ENCODE results near the gene P2RY6.

The P2RY6 gene

DNA sequence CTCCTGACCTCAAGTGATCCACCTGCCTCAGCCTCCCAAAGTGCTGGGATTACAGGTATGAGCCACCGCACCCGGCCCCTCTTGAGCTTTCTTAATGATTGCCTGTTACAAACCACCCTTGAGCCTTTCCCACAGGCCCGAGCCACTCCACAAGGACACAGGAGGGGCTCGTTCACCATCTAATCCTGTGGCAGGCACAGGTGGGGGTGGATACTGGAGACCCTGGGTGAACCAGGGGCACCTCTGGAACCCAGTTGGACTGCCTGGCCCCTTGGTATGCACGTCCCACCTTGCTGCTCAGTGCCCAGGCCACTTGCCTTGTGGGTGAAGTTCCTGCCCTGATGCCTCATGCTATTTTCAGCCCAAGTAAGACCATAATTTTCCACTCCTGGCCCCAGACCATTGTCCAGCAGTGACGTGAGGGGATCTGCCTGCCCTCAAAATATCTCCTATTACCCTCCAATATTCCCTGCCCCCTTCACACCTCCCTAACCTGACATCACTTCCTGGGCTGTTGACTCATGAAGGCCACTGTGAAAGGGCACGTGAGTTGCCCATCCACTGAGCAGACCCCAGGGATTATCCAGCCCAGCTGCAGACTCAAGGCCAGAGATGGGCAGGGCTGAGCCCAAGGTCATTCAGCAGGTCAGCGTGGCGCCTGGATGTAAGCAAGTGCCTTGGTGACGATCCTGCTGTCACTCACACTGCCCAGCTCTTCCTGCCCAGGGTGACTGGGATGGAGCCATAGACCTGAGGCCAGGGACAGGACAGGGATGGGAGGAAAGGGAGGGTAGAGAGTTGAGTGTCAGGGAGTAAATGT lies 34.5 kb upstream of the P2RY6 start:
- no peak for DNase-seq

- DNase-seq = no peak
Observed at GRCh38 chr11:73239111-73239521, 33.0 kb upstream of the P2RY6 start.

DNA sequence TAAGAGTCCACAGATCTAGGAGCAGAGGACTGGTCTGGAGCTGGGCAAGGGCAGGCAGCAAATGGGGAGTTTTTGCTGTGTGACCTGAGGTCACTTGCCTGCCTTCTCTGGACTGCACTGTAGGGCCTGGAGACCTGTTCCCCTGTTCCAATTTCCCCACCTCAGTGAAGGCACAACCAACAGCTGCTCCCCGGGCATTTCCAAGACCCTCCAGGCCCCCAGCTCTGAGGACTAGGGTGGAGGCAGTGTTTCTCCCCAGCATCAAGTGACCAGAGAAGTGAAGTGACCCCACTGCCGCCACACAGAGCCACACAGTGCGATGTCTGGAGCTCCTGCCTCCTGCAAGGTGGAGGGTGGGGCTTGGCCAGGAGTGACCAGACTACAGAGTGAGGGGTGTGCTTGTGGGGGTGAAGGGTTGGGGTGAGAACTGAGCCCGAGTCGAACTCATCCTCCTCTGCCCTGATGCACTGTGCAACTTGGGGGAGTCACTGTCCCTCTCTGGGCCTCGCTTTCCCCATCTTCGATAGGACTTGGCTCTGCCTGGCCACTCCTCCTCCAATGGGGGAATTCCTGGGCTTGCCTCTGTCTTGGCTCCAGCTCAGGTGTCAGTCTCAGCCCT lies 32.5 kb upstream of the P2RY6 start:
- no peak for DNase-seq

DNA sequence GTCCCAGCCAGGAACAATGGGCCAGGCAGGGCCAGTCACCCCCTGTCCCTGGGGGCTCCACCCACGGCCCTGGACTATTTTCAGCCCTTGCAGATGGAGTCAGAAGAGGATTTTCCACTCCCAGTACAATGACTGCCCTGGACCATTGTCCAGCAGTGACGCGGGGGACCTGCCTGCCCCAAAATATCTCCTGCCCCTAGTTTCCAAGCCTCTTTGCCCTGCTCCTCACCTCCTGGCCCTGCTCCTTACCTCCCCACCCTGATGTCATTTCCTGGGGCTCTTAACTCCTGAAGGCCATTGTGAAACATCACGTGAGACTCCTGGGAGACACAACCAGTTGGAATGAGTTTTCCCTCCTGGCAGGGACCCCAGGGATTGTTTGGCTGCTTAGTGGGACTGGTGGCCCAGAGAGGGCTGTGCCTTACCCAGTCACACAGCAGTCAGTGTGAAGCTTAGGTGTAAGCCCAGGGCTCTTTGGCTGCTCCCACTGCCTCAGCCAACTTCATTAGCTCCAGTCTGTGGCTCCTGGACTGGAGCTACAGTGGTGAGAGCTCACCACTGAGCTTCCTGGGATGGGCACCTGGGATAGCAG lies 31.9 kb upstream of the P2RY6 start:
- DNase-seq = no peak

DNA sequence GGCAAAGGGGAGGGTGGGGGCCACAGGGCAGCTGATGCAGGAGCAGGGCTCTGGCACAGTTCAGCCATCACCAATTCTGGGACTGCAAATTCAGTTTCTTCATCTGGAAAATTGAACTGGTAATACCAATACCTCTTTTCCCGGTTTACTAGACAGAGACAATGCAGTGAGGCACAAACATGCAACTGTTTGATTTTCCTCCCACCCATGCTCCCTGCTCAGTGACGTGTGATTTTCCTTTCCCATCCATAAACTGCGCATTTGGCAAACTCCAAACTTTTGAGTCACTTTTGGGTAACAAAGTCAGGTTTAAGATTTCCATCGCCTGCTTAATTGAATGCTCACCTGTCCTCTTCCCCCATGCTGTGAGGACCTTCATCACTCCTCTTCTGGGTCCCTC lies 30.8 kb upstream of the P2RY6 start:
- DNase-seq = no peak

- peak; percentile 89 for DNase-seq
Observed at GRCh38 chr11:73242251-73243092, 29.7 kb upstream of the P2RY6 start.

GRCh38 chr11:73243093-73243485 lies 29.0 kb upstream of the P2RY6 start:
- DNase-seq = no peak

DNA sequence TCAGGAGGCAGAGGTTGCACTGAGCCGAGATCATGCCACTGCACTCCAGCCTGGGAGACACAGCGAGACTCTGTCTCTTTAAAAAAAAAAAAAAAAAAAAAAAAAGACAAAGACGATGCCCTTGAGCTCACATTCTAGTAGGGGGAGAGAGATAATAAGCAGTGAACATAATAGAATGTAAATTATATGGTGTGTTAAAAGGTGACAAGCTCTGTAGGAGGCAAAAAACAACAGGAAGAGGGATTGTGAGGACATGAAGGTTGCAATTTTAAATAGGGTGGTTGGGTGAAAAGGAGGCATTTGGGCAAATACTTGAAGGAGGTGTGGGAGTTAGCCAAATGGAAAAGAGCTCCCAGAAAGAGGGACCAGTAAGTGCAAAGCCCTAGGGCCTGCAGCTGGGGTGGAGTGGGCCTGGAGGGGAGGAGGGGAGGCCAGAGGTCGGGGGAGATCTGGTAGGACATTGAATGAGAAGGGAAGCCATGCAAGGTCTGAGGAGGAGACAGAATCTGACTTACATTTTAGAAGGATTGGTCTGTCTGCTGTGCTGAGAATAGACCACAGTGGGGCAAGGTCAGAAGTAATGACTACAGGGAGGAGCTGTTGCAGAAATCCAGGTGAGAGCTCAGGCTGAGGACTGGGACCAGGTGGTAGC lies 27.4 kb upstream of the P2RY6 start:
- DNase-seq = no peak

DNA sequence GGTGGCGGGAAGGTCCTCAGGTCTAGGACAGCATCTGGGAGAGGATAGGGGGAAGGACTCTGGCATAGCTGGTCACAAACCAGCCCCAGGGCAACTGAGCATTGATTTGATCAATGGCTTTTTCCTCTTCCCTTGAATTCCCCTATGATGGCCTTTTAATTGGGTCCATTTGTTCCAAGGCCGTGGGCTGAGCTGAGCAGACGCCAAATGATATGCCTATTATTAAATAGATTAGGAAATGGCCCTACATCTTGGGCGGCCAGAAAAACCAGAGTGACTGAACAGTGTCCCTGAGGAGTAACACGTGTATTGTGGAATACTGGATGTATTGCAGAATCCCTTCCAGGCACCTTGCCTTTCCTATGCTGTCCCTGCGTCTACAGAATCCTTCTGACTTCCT lies 26.7 kb upstream of the P2RY6 start:
- DNase-seq = no peak

- DNase-seq = no peak
Observed at GRCh38 chr11:73246303-73246702, 25.8 kb upstream of the P2RY6 start.

DNA sequence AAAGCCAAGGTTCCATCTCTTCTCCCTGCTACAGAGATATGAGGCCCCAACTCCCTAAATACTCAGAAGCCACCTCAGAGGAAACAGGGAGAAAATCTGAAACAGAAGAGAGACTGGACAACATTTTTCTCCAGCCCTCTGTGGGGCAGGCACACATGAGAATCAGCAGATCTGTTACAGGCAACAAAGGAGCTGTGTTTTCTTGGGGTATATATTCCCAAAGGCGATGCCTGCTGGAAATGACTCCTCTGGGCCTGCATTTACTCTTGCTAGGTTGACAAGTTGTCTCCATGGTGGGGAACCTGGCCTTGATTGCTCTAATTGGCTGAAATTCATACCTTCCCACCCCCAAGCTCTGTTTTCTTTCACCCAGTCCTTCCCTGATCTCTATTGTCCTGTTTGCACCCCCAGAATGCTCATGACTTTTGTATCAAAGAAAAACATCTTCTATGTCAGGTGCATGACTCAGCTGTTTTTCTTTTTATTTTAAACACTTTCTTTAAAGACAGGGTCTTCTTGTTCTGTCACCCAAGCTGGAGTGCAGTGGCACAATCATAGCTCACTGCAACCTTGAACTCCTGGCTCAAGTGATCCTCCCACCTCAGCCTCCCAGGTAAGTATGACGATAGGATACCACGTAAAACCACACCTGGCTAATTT lies 23.5 kb upstream of the P2RY6 start:
- DNase-seq = no peak

DNA sequence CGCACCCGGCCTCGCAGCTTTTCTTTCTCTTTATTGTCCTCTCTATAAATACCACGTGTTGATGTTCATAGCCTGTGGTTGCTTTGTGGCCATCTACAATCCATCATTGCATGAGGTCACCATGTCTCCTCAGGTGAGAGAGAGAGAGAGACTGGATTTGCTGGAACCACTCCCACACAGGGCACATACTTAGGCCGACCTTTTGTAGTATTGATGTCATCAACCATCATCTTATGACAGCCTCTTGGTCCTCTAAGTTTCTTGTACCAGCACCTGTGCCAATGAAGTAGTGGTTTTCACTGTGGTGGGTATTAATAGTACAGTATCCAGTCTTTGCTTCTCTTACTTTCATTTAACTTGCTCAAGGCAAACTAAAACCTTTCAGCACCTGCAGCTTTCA lies 22.8 kb upstream of the P2RY6 start:
- DNase-seq = no peak

DNA sequence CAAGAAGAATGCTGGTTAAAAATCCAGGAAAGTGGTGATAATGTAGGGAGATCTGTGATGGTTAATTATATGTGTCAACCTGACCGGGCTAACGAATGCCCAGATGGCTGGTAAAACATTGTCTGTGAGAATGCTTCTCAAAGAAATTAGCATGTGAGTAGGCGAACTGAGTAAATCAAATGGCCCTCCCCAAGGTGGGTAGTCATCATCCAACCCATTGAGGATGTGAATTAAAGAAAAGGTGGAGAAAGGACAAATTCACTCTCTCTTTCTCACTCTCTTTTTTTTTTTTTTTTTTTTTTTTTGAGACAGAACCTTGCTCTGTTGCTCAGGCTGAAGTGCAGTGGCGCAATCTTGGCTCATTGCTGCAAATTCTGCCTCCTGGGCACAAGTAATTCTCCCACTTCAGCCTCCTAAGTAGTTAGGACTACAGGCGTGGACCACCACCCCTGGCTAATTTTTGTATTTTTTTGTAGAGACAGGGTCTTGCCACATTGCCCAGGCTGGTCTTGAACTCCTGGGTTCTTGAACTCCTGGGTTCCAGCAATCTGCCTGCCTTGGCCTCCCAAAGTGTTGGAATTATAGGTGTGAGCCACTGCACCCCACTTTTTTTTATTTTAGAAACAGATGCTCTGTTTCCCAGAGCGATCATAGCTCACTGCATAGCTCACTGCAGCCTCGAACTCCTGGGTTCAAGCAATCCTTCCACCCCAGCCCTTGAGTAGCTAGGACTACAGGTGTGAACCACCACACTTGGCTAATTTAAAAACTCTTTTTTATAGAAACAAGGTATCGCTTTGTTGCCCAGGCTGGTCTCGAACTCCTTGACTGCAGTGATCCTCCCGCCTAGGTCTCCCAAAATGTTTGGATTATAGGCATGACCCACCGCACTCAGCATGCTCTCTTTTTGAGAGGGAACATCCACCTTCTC lies 22.0 kb upstream of the P2RY6 start:
- peak in 1 of 2 experiments; percentile 27 for DNase-seq

- DNase-seq = no peak
Observed at GRCh38 chr11:73252577-73253191, 19.5 kb upstream of the P2RY6 start.

GRCh38 chr11:73257342-73258103 lies 14.6 kb upstream of the P2RY6 start:
- DNase-seq = no peak

DNA sequence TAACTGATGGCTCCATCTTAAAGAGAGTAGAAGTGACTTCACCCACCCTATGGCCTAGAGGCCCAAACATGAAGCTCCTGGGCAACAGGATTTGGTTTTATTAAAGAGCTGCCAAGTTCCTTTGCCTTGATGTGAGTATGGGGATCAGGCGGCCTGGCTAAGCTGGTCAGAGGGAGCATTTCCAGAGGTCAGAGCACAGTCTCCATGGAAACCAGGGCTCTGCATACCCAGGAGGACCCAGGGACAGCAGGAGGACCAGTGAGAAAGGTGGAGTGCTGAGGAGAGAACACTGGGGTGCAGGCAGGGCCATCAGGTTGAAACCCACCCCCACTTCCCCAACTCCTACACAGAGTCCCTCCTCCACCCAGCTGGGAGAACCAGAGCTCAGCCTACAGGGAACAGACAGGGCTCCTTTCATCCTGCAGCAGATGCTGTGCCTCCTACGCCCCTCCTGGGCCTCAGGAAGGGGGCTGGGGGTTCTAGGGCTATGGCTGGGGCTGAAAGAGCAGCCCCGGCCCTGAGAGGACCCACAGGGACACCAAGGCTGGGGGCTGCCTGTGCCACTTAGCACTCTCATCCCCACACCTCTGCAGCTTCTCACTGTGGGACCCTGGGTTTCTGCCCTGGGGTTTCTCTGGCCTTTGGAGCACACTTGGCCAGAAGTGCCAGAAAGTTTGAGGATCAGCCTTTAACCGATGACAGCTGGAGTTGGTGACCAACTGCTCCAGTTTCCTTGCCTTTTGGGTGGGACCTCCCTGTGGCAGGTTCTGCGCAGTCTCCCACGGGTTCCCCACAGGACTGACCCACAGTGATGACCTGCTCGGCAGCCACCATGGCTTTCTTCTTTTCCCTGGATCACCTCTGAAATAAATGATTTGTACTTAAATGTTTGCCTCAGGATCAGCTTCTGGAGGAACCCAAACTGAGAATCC lies 13.8 kb upstream of the P2RY6 start:
- DNase-seq = no peak

DNA sequence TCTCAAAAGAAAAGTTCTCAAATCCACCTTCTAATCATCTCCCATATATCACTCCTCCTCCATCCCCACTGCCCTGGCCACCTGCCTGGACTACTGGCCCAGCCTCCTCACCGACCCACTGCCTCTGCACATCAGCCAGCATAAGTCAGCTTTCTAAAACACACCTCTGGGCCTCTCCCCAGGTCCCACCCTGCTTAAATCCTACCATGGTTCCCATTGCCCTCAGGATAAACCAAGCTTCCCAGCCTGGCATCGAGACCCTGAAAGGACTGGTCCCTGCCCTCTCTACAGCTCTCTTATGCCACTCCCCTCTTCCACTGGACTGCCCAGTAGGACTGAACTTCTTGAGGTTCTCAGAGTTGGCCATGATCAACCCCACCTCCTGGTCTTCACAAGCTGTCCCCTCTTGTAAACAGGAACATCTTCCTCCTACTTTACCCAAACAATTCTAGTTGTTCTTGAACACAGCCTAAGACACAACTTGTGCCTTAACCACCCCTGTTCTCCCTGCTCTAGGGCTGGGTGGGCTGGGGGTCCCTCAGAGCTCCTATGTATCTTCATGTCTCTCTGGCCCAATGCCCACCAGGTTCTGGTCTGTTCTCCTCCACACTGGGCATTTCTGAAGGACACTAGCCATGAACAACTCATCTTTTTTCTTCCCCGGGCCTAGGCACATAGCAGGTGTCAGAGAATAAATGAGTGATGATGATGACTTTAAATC lies 12.6 kb upstream of the P2RY6 start:
- DNase-seq = no peak

- DNase-seq = no peak
Observed at GRCh38 chr11:73260127-73260457, 12.0 kb upstream of the P2RY6 start.
